ENCODE data around the gene DNAJC30.

The DNAJC30 gene

GRCh38 chr7:73706126-73707044 lies 23.1 kb upstream of the DNAJC30 start:
- no peak overlapping the region for H3K27ac ChIP-seq
- TF ChIP-seq CTCF (IDR thresholded peaks at IDR 0.05) (no peak), ZFX (IDR thresholded peaks at IDR 0.05; ENCODE audit: borderline replicate concordance) (no peak)

- no peak overlapping the region for H3K27ac ChIP-seq
- no peak for TF ChIP-seq ZFX (IDR thresholded peaks at IDR 0.05; ENCODE audit: borderline replicate concordance)
These were observed 22.3 kb upstream of the DNAJC30 start for GRCh38 chr7:73705551-73705920.

- no peak for TF ChIP-seq CTCF (IDR thresholded peaks at IDR 0.05)
- no peak for TF ChIP-seq ZFX (IDR thresholded peaks at IDR 0.05; ENCODE audit: borderline replicate concordance)
- H3K27ac ChIP-seq: peak overlapping the region; percentile 69
These were observed 21.6 kb upstream of the DNAJC30 start for GRCh38 chr7:73704640-73705550.

- peak overlapping the region; percentile 69 for H3K27ac ChIP-seq
- TF ChIP-seq CTCF (IDR thresholded peaks at IDR 0.05) (no peak), ZFX (IDR thresholded peaks at IDR 0.05; ENCODE audit: borderline replicate concordance) (no peak)
These were observed 20.7 kb upstream of the DNAJC30 start for GRCh38 chr7:73703757-73704639.

GRCh38 chr7:73703225-73703624 lies 20.0 kb upstream of the DNAJC30 start:
- TF ChIP-seq CTCF (IDR thresholded peaks at IDR 0.05) (no peak), ZFX (IDR thresholded peaks at IDR 0.05; ENCODE audit: borderline replicate concordance) (no peak)
- H3K27ac ChIP-seq: no peak overlapping the region

- TF ChIP-seq ZFX (IDR thresholded peaks at IDR 0.05; ENCODE audit: borderline replicate concordance) (no peak), CTCF (IDR thresholded peaks at IDR 0.05) (no peak)
- no peak overlapping the region for H3K27ac ChIP-seq
These were observed 19.4 kb upstream of the DNAJC30 start for GRCh38 chr7:73702665-73703064.

- no peak for TF ChIP-seq ZFX (IDR thresholded peaks at IDR 0.05; ENCODE audit: borderline replicate concordance)
- TF ChIP-seq CTCF (IDR thresholded peaks at IDR 0.05): no peak
- H3K27ac ChIP-seq: no peak overlapping the region
These were observed 19.0 kb upstream of the DNAJC30 start for GRCh38 chr7:73702226-73702625.
